ENCODE data around the gene RGS10. TPM values are rescaled to one million over a fixed set of nuclear protein-coding genes. Genes with fewer than 3 reads are reported as not detected.
"Not testable (repeated sequence)": the region's sequence is repeated elsewhere in the genome, so short reads cannot be mapped to it uniquely, and the experiment has no call there.

RGS10 gene
- total RNA-seq, 1 donor from 2014 or later, result 7.2 TPM

- peak; percentile 3 for ATAC-seq
- no peak for DNase-seq (ENCODE audit: missing footprints)
- intact Hi-C loops (cut with DNase I), result loop anchor here (2.0 kb wide), 1 partner anchor 335 kb away; the partner anchor contains the start of gene GRK5
Observed at GRCh38 chr10:119541459-119542356, 811 bp downstream of the RGS10 start.

GRCh38 chr10:119541046-119541445 lies 1.5 kb downstream of the RGS10 start:
- ATAC-seq (no peak), DNase-seq (ENCODE audit: missing footprints) (no peak)
- intact Hi-C loops (cut with DNase I), result no loop called here

- DNase-seq (ENCODE audit: missing footprints) (no peak), ATAC-seq (no peak)
- intact Hi-C loops (cut with DNase I), result no loop called here
Observed at GRCh38 chr10:119540038-119540437, 2.5 kb downstream of the RGS10 start.

- ATAC-seq, result no peak
- intact Hi-C loops (cut with DNase I), result no loop called here
- DNase-seq (ENCODE audit: missing footprints), result no peak
Observed at GRCh38 chr10:119539359-119539825, 3.1 kb downstream of the RGS10 start.

- ATAC-seq (no peak), DNase-seq (ENCODE audit: missing footprints) (no peak)
- intact Hi-C loops (cut with DNase I), result no loop called here
Observed at GRCh38 chr10:119538632-119539358, 3.7 kb downstream of the RGS10 start.

- ATAC-seq, result no peak
- DNase-seq (ENCODE audit: missing footprints), result no peak
Observed at GRCh38 chr10:119537953-119538630, 4.4 kb downstream of the RGS10 start.

GRCh38 chr10:119536508-119537025 lies 6.0 kb downstream of the RGS10 start:
- intact Hi-C loops (cut with DNase I), result no loop called here

More at GRCh38 chr10:119537953-119538630, 4.4 kb downstream of the RGS10 start:
- intact Hi-C loops (cut with DNase I), result no loop called here

GRCh38 chr10:119535837-119536507 lies 6.5 kb downstream of the RGS10 start:
- intact Hi-C loops (cut with DNase I), result no loop called here
- DNase-seq (ENCODE audit: missing footprints) (no peak), ATAC-seq (no peak)

More at GRCh38 chr10:119536508-119537025, 6.0 kb downstream of the RGS10 start:
- no peak for ATAC-seq
- no peak for DNase-seq (ENCODE audit: missing footprints)

- intact Hi-C loops (cut with DNase I), result no loop called here
- ATAC-seq (no peak), DNase-seq (ENCODE audit: missing footprints) (no peak)
Observed at GRCh38 chr10:119535305-119535704, 7.2 kb downstream of the RGS10 start.

GRCh38 chr10:119533473-119533872 lies 9.0 kb downstream of the RGS10 start:
- no peak for ATAC-seq
- DNase-seq (ENCODE audit: missing footprints), result no peak
- intact Hi-C loops (cut with DNase I), result no loop called here

GRCh38 chr10:119532791-119533190 lies 9.7 kb downstream of the RGS10 start:
- intact Hi-C loops (cut with DNase I), result not testable (repeated sequence)

GRCh38 chr10:119532251-119532650 lies 10.3 kb downstream of the RGS10 start:
- DNase-seq (ENCODE audit: missing footprints); intact Hi-C loops (cut with DNase I); ATAC-seq: not testable (repeated sequence)

More at GRCh38 chr10:119532791-119533190, 9.7 kb downstream of the RGS10 start:
- not testable (repeated sequence) for DNase-seq (ENCODE audit: missing footprints)
- peak; percentile 40 for ATAC-seq

GRCh38 chr10:119531067-119531466 lies 11.5 kb downstream of the RGS10 start:
- intact Hi-C loops (cut with DNase I), result no loop called here
- no peak for ATAC-seq

GRCh38 chr10:119528663-119529237 lies 13.8 kb downstream of the RGS10 start:
- ATAC-seq; intact Hi-C loops (cut with DNase I); DNase-seq (ENCODE audit: missing footprints): not testable (repeated sequence)

More at GRCh38 chr10:119531067-119531466, 11.5 kb downstream of the RGS10 start:
- no peak for DNase-seq (ENCODE audit: missing footprints)

GRCh38 chr10:119526621-119527592 lies 15.6 kb downstream of the RGS10 start:
- no peak for DNase-seq (ENCODE audit: missing footprints)
- ATAC-seq, result no peak
- intact Hi-C loops (cut with DNase I), result no loop called here

GRCh38 chr10:119526149-119526548 lies 16.4 kb downstream of the RGS10 start:
- intact Hi-C loops (cut with DNase I), result no loop called here
- ATAC-seq (no peak), DNase-seq (ENCODE audit: missing footprints) (no peak)

GRCh38 chr10:119525116-119525515 lies 17.4 kb downstream of the RGS10 start:
- ATAC-seq (no peak), DNase-seq (ENCODE audit: missing footprints) (no peak)
- intact Hi-C loops (cut with DNase I), result no loop called here
